NK-92 treated with Interleukin-12 subunit alpha and Interleukin-12 subunit beta, amount 100 ng/mL, for 24 hours (cell line): Measurements from ENCODE around the gene MALAT1.
A peak's percentile ranks its signal among the peaks of the same experiment; 100 is the strongest.

Experiments
- DNase-seq: peaks from one replicate; lab custom pipeline; 2025; lab: John Stamatoyannopoulos, UW

Gene MALAT1

DNA sequence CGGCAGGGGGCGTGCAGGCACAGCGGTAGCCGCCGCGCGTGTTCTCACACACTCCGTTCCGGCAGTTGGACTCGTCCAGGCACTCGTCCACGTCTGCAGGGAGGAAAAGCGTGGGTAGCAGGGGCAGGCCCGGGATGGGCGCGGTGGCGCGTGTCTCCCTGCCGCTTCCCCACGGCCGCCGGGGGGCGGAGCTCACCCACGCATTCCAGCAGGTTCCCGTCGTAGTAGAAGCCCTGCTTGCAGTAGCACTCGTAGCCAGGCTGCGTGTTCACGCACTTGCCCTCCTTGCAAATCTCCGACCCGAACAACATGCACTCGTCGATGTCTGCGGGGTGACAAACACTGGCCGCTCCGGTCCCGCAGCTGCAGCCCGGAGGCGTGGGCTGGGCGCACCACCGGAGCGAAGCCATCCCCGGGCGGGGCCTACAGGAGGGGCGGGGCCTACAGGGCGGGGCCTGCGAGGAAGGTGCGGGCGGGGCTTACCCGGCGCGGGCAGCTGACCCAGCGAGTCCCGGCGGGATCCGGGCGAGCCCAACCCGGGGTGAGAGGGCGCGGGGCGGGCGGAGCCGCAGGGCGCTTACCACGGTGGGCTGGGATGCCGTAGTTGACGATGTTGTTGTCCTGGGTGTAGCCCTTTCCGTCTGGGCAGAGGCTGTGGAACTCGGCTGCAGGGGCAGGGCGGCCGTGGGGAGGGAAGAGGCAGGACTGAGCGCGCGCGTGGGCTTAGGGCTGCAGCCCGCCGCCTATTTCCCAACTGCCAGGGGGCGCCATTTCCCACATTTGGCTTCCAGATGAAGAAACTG, 41.6 kb downstream of the MALAT1 start:
- peak; percentile 69 for DNase-seq

DNA sequence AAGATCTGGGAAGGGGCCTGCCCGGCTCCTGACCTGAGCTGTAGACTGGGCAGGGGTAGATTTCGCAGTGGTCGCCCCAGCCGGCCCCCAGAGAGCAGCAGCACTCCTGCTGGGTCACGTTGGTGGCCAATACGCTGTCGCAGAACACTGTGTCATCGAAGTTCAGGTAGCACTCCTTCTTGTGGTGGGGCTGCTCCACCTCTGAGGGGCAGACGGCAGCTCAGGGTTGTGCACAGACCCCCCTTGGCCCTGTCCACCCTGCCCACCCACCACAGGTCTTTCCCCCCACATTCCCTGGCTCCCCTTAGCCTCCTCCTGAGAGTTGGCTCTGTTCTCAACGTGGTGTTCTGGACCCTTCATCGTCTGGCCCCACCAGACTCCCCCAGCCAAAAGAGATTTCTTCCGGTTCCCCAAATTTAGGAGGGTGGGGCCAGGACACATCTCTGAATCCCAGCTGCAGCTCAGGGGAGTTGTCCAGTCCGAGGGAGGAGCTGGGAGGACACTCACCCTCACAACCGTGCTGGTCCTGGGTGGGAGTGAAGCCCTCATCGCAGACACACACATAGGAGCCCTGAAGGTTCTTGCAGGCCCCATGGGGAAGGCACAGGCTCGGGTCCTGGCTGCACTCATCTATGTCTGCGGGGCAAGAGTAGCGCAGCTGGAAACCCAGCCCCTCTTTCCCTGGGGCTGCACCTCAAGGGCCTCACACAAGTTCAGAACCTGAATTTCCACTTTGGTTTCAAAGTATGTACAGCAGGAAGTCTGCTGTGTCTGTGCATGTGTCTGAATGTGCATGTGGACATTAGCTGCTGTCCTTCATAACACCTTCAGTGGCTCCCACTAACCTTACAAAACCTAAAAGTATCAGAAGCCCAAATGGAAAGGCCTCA, 42.5 kb downstream of the MALAT1 start:
- DNase-seq, result no peak

DNA sequence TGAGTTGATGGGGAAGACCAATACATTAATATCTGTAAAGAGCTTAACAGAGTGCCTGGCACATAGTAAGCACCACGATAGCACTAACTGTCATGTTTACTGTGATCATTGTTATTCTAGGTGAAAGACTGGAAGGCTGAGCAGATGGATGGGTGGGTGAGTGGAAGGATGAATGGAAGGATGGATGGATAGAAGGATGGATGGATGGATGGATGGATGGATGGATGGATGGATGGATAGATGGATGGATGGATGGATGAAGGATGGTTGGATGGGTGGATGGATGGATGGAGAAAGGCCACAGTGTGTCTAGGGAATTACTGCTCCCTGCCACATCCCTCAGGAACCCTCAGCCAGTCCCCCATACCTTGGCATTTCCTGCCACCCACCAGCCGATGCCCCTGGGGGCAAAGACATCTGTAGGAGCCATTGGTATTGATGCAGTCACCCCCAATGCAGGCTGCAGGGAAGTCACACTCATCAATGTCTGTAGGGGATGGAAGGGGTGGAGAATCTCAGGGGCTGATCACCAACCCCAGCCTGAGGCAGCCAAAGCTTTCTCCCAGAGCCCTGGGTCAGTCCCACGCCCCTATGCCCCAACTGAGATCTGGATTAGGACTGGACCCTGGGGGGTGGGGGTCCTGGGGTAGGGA, 44.0 kb downstream of the MALAT1 start:
- no peak for DNase-seq

DNA sequence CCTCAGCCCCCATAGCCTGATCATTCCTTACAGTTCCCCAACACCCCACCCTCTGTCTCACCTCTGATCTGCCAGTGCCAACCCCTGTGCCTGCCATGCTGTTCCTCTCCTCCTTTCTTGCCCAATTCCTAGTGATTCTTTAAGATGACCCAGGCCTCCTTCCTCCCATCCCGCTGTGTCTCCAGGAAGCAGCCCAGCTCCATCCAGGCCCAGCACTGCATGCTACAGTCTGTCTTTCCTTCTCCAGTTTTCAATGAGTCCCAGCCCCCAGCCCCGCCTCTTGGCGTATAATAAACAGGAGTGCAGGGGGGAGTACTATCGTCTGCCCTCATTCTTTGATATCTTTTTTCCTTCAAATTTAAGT, 47.0 kb downstream of the MALAT1 start:
- DNase-seq, result no peak

DNA sequence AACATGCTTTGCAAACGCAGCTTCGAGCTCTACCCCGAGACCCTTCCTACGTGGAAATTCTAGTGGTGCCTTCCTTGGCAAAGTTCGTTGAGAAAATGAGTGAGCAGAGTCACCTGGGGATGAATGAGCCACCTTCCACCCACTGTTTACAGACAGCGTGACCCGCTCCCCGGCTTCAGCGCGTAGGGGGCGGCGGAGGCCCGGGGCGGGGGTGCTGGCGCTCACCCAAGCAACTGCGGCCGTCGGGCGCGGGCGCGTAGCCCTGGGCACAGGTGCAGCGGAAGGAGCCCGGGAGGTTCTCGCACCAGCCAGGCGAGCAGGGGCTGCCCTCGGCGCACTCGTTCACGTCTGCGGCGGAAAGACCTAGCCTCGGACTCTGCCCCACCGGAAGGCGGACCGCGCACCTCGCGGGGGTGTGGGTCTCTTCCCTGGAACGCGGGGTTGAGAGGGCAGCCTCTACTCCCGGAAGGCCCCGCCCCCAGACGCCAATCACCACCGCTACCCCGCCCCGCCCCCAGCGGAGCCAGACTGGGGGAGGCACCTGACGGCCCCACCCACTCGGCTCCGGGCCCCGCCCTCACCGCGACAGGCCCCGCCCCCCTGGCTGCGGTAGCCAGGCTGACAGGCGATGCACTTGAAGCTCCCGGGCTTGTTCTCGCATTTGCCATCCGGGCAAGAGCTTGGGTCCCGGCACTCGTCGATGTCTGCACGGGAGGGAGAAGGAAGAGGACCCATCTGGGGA, 47.5 kb downstream of the MALAT1 start:
- DNase-seq, result peak; percentile 84

DNA sequence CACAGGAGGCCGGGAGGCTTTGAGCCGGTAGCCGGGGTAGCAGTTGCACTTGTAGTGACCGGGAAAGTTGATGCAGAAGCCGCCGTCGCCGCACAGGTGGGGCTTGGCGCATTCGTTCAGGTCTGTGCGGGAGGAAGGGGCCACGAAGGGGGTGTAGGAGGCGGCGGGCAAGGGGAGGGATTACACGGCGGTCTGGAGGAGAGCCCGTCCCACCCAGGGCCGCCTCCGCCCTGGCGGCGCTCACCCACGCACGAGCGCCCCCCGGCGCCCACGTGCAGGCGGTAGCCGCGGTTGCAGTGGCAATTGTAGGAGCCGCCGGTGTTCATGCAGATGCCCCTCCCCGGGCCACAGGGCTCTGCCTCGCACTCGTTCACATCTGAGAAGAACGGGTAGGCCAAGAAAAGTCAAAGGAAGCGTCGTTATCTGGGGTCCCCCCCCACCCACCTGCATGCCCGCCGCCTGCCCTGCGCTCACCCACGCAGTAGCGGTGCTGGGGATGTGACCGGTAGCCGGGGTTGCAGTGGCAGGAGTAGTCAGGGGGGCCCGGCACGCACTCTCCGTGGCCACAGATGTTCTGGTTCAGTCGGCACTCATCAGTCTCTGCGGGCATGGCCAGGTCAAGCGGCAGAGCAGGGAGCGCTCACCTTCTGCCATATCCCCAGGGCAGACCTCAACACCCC, 48.7 kb downstream of the MALAT1 start:
- DNase-seq, result no peak

DNA sequence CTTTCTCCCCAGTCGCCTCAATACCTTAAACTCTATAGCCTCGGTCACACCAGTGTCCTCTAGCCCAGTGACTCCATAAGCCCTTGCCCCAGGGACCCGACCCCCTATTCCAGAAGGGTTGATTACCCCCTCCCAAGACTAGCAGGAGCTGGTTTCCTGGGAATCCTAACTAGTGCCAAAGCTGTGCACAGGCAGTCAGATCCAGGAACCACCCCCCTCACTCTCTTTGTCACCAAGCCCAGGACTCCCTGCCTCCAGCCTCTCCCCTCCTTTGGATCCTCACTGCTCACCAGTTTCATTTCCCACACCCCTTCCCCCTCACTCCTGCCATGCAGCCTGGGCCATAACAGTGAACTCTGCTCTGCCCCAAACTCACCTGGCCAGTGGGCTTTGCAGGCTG, 49.5 kb downstream of the MALAT1 start:
- DNase-seq, result no peak

DNA sequence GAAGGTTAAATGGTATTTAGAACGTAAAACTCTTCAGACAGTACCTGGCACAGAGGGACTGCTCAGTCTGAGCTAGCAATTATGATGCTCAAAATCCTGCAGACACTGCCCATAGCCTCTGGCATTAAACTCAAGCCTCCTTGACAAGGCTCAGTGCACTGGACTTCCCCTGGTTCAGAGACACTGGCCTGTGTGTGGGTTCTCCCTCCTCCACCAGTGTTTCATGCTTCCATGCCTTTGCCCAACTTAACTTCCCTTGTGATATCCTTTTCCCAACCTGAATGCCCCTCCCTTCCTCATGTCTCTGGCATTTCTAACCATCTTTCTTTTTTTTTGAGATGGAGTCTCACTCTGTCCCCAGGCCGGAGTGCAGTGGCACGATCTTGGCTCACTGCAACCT, 50.3 kb downstream of the MALAT1 start:
- no peak for DNase-seq

DNA sequence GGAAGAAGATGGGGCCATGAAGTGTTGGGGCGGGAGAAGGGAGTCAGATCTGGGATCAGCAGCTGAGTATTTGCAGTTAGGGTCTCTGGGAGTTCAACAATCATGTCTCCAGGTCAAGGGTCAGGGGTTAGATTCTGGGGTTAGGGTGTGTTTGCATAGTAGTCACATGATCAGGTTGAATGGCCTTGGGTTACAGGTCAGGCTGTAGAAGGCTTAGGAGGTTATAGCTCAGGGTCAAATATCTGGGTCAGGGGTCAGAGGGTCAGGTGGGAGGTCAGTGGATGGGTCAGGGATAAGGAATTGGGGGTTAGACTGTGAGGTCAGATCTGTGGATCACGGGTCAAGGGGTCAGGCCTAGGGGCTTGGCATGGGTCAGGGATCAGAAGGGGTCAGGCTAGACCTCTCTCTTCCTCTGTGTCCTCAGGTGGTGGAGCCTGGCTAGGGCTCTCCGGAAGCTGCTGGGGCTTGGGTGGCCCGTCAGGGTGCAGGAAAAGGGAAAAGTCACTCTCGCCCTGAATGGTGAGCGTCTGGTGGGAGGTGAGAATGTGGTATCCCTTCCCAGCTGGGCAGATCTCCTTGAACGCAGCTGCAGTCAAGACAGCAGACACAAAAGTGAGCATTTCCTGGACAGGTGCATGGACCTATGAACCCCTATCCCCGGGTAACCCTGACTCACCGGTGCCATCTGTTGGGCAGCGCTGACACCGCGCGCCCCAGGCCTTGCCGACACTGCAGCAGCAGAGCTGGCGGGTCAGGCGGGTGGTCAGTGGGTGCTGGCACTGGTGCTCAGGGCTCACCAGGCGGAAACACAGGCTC, 52.9 kb downstream of the MALAT1 start:
- peak; percentile 57 for DNase-seq

DNA sequence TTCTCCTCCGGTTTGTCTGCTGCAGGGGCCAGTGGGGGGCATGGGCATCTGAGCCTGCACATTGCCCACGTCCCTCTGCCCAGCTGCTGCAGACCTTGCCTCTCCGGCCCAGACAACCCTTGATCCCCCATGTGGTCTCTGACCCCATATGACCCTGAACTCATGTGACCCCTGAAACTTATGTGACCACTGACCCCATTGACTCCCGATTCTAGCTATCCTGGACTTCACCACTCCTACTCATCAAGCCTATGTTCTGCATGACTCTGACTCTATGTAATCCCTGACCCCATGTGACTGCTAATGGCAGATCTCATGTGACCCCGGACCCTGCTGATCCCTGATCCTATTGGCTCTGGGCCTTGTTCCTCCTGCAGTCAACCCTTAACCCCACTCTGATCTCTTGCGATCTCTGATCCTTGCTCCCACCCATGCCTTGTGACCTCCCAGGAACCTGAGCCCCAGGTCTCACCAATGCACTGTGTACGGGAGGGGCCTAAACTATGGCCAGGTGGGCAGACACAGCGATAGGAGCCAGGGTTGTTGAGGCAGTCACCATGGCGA, 53.6 kb downstream of the MALAT1 start:
- DNase-seq, result no peak

DNA sequence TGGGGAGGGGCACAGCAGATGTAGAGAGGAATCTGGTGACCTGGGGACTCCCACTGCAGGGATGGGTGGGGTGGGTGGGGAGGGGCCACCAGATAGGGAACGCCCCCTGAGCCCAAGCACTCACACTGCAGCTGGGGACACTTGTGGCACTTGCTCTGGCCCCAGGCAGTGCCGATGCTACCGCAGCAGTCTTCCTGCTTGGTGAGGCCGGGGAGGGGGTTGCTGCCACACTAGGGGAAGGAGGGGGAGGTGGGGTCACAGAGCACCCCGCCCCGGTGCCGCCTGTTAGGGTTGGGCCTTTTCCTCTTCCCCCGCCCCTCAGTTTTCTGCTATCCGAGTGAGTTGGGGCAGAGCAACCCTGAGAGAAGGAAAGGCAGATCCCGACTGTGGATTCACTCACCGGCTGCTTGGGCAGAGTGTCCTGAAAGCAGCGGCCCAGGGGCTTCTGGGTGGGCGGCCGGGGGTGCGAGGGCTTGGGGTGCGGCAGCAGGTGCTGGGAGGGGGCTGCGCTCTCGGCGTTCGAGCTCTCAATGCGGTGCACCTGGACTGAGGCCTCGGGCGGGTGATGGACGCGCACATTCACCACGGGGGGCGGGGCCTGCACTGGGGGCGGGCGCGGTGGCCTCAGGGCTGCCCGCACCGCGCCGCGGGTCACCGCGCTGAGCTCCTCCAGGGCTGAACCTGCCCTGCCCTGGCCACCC, 54.6 kb downstream of the MALAT1 start:
- no peak for DNase-seq

DNA sequence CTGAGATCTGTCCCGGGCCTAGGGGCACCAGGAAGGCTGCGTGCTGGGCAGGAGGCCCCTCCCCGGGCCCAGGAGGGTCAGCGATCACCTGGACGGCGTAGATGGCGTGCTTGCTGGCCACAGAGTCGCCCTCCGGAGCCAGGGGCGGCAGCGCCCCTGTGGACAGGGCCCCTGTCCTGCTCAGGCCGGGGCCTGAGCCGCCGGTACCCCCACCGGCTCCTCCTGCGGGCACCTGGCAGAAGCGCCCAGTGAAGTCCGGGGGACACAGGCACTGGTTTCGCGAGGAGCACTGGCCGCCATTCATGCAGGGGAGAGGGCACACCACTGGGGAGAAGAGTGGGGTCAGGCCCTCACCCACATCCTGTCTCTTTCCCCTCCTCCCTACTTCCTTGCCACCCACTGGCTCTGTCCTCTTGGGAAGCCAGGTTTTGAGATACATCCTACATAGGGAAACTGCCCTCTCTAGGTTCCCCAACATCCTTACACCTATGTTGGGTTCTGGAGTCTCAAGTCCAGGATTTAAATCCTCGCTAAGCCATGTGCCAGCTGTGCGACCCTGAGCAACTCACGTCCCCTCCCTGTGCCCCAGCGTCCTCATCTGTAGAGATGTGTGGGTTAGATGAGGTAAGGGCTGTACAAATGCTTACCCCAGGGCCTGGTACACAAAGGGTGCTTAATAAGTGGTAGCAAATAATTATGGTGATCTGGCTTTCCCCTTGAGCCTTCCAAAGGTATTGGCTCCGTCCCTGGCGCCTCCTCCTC, 55.4 kb downstream of the MALAT1 start:
- no peak for DNase-seq

DNA sequence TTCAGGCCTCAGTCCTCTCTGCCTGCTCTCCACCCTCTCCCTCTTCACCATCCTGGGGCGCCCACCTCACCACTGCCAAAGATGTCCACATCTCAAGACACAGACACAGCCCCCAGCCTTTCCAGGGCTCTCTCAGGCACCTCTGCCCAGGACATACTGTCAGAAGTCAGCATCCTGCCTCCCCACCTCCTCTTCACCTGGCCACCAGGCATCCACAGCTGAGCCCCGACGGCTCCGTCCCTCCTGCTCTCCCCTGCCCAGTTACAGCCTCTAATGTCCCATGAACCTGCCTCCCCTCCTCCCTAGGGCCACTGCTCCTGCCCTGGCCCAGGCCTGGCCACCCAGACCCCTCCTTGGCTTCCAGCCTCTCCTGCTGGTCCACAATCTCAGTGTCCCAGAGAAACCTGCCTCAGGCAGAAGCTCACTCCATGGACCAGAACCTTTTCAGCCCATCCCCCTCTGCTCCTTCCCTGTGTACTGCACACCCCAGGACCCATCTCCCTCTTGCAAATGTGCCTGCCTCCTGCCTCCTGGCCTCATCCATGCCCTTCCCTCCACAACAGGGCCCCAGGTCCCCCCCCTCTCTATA, 56.1 kb downstream of the MALAT1 start:
- DNase-seq, result no peak

DNA sequence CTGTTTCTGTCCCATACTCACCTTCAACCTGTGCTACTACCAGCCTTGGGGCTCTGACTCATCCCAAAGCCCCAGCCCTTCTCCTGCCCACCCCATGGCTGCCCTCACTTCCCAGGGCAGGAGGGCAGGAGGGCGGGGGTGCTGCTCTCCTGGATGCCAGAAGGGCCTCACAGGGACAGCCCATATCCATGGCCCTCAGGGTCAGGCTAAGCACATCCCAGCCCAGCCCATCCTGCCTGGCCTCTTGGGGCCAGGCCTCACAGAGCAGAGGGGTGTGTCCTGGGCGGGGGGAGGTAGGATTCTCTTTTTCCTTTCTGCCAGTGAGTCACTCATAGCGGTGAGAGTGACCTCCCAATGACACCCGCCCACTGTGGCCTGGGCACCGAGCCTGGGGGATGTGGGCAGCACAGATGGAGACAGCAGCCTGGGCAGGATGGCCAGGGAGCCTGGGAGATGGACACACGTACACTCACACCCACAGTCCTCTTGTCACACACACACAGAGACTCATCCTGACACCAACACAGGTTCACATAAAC, 56.9 kb downstream of the MALAT1 start:
- DNase-seq, result no peak
